MV-4-11 (cell line): ENCODE data around the gene ZNF804B.

ENCODE experiments used
- DNase-seq: peaks from one replicate; lab custom pipeline; 2025; lab: John Stamatoyannopoulos, UW

ZNF804B gene

DNA sequence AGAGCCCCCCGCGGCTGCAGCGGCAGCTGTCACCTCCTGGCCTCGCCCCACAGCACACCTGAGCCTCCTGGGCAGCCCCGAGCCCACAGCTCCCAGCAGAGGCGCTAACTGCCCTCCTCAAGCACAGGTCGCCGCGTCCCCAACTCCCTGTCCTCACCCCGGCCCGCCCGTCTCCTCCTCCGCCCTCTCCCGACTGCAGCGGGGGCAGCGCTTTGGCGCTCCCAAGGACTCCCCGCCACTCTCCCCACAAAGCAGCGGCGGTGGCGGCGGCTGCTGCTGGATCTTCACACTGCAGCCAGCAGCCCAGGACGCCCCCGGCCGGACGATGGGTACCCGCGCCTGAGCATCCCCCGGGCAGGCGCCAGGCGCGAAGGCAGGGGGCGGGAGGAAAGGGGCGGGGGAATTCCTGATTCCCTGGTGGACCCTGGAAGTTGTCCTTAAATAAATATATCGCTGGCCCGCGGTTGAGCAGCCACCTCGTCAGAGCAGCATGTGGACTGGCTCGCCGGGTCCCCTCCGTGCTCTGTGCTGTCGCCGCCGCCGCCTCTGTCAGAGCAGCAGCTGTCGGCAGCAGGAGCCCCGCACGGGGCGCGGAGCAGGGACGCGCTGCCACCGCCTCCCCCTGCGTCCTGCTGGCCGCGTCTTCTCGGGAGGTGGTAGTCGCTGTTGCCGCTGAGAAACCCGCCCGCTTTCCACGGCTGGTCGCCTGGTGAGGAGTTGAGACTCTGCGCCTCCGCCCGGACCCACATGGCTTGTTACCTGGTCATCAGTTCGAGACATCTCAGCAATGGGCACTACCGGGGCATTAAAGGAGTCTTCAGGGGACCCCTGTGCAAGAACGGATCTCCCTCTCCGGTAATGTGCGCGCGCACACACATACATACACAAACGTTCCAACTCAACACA lies at the start of gene ZNF804B:
TSS of gene ZNF804B (plus strand) at position 471 of the 906 bp plus-strand sequence. CDS start at position 748, 277 bp downstream.
- DNase-seq, result no peak

DNA sequence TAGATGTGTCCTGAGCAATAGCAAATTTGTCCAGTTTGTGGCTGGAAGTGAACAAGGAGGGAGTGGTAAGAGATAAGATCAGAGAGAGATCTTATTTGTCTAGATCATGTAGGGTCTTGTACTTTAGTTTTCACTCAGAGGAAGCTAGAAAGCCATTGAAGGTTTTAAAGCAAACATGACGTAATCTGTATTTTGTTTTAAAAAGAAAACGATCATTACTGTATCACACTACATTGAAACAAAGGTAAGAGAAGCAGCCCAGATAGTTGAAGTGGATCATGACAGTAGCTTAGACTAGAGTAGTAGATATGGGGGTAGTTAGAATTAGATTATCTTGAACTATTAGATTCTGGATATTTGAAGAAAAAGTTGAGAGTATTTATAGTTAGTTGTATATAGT lies 23.6 kb upstream of the ZNF804B start:
- no peak for DNase-seq

DNA sequence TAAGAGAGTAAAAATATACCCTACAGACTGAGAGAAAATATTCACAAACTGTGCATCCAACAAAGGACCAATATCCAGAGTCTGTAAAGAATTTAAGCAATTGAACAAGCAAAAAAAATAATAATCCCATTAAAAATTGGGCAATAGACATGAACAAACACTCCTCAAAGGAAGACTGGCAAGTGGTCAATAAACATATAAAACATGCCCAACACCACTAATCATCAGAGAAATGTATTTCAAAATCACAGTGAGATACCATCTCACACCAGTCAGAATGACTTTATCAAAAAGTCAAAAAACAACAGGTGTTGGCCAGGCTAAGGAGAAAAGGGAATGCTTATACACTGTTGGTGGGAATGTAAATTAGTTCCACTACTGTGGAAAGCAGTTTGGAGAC lies 21.9 kb upstream of the ZNF804B start:
- no peak for DNase-seq

DNA sequence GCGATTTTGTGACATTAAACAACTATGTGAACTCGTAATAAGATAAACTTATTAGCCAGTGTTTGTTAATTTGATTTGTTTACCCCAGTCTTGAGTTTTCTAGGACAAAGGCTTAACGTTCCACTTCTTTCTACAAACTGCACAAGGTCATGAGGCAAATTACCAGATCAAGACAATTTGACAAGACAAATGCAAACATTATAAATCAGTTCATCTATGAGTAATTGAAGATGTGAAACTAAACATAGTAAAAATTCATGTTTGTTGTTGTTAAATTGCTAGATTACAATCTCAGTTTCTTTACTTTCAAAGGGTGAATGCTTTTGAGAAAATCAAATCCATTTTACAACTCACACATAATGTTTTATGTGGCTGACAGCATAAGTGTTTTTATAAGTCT lies 13.4 kb upstream of the ZNF804B start:
- no peak for DNase-seq

DNA sequence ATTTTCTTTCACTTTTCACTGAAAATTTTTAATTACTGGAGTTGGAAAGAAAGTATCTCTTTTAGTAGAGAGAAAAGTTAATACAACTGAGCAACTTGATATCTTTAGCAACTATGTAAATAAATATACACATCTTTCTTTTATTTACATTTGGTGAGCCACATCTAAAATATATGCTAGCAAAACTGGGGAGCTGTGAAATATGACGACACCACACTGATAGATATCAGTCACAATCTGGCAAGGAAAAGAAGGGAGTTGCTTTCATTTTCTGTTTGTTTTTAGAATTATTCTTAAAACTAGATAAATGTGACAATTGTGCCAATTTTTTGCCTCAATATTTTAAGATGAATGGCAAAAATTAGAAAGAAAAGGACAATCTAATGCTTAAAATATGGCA lies 2.7 kb upstream of the ZNF804B start:
- DNase-seq, result no peak

DNA sequence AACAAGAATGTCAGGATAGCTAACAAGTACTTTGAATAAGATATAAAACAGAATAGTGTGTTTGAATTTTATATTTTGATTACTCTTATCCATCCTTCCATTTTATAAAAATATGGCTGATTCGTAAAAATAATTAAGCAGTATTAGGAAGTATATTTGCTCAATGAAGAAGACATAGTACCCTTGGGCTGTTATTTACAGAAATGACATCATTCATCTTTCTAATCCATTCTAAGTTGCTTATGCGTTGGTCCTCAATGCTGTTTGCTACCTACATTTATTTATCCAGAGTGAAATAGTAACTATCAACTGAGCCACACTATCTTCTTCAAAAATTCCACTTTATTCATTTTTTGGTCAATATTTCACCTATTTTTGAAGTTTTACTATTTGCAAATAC lies 2.1 kb upstream of the ZNF804B start:
- DNase-seq, result no peak

DNA sequence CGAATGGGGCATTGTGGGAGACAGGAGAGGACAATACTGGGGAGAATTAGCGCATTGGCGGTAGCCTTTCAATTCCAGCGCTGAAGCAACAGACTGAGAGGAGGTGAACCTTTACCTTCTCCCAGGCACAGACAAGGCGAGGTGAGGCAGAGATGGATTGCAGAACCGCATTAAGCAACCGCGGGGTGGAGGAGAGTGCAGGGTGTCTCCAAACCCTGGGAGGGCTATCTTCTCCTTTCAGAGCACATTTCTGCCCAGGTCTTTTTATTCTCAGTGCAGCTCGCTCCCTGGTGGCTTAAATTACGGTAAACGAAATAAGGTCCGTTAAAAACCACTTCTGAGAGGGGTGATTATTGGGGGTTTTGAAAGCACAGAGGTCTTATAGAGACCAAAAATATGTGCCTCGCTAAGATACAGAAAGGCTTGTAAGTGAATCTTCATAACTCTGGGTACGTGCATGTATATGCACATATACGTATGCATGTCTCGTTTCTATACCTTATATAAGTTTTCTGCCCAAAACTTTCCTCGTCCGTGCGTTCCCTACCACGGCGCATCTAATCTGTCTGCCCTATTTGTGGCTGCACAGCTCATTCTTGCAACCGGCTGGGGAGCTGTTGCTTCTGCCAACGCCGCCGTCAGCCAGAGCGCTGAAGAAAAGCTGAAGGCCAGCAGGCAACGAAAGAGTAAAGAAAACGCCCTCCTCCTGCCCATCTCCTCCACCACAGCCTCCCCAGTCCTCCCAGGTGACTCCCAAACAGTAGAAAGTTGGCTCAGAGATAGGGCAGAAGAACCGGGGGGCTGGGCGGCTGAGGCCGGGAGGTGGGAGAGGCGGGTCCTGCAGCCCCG lies 895 bp upstream of the ZNF804B start:
- DNase-seq, result no peak

DNA sequence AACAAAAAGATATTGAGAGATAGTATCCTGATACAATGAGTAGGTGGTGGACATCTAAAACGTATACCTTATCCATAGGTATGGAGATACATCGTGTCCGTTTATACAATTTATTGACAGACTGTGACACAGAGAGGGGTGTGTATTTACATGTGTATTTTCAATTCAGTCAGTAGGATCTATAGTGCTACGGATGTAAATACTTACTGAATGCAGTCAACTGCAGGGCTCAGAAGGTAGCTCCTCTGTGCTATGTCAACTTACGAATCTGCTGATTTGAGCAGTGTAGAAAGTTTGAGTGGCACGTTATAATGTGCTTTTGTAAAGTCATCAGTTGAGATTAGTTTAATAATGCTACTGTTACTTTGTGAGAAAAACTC lies 626 bp downstream of the ZNF804B start:
- DNase-seq, result no peak

DNA sequence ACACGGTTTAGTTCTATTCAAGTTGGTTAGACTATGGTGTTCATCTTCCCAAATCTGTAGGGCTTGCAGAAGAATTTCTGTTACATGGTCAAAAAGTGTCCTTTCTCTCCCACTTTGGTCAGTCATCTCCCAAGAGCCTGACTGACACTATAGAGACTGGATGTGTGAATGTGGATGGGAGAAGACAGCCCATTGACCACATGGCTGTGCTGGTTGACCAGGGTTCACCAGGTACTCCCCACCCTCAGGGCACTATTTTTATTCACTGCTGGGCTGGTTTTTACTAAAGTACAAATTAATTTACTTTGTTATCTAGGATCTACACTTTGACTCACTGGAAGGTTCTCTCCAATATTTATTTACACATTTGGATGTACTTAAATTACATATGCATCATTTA lies 2.3 kb downstream of the ZNF804B start:
- no peak for DNase-seq

DNA sequence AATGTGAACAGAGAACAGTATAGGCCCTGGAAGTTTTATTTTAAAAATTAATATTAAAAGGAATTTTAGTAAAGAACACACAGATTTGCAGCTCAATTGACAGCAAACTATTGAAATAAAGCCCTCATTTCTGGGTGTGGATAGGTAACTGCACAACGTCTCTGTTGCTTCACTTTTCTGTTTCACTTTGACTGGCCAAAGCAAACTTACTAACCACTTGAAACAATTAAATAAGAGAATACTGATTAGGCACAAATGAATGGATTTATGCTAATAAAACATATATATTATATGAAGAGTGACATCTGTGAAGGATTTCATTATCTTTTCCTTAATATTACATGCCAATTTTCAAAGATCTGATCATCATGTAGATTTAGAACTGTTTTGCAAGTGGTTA lies 11.9 kb downstream of the ZNF804B start:
- no peak for DNase-seq

DNA sequence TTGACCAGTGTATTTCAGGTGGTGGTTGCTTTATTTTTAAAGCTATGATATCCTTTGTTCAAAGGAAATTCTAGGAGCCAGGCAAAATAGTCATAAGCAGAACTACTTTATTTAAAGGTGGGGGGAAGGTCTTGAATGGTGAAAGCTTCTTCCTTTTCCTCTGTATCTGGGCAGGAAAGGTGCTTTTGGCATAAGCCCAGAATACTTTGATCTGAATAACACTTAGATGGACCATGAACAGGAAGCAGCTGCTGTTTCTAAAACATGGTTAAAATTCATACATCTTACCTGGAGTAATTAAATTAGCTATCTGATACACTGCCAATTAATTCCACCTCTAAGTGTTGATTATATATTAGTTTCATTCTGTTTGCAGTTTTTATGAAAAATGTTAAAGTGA lies 13.3 kb downstream of the ZNF804B start:
- DNase-seq, result no peak

DNA sequence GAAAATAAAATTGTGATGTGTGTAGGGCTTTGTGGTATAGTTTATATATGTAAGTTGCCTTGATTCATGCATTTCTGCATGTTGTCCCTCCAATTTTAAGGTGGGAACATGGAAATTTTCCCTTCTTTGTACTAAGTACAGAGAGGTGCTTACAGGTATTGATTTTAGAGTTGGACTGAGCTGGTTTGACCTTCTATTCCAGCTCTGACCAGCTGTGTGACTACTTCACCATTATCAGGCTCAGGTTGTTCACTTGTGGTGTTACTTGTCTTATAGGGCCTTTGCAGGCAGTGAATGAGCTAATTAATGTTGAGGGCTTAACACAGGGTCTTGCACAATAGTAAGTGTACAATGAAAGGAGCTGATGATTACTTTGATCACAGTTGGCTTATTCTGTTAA lies 16.3 kb downstream of the ZNF804B start:
- DNase-seq, result no peak

DNA sequence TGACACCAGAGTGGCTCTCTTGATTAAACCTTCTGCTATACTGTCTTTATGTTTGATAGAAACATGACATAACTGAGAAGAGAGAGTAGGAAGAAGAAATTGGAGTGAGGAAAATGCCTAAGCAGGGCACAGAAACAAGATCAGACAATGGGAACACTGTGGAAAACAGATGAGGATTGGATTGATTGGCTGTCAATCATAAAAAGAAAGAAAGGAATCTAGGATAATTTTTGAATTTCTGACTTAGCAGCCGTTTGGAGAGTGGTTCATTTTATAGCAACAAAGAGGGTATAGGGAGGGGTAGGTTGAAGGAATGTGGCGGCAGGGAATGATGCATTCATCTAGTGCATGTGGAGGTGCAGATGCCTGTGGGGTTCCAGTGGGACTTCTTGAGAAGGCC lies 28.3 kb downstream of the ZNF804B start:
- no peak for DNase-seq

DNA sequence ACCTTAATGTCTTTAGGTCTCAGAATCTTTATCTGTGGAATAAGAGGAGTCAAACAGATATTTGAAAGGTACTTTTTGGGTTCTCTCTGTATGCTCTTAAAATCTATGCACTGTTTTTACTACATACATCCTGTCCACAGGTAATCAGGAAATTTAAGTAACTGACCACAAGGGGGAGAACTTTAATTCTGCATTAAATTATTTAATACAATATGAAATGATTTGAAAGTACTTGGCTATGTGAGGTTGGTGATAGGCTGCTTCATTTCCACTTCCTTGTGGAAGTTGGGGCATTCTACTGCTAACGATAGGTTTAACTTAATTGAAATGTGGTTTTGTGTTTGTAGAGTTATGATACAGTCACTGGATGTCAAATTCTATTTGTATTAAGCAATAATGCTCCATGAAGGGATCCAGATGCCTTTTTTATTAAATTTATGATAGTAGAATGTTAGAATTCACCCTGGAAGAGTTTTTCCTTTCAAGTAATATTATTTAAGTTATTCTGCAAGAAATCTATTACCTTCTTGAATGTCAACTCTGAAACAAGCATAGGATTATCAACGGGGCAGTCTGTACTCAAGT lies 30.1 kb downstream of the ZNF804B start:
- no peak for DNase-seq

DNA sequence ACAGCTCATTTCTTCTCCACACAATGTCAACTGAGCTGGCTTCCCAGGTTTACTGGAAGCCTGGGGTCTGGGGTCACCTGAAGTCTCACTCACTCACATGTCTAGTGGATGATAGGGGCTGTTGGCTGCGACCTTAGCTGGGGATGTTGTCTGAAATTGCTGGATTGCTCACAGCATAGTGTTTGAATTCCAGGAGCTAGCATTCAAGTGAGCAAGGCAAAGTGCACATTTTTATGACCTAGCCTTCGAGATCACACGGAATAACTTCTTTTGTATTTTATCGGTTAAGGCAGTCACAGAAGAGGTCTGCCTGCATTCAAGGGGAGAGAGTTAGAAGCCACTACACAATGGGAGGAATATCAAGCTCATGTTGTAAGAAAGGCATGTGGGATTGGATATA lies 32.4 kb downstream of the ZNF804B start:
- DNase-seq, result no peak

DNA sequence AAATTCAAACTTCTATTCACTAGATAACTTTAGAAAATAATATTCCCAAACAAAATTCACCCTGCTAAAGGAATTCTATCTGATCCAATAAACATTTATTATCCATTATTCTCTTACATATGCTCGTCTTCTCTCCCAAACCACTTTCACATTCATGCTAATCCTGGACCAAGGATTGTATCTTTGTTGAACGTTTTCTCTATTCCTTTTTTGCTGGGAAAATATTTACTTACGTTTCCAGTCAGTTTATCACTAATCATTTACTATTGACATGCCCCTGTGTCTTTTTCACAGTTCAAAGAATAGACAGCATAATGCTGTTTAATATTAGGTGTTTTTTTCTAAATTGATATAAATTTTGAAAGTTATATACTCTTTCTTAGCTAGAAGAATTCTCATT lies 32.9 kb downstream of the ZNF804B start:
- no peak for DNase-seq

DNA sequence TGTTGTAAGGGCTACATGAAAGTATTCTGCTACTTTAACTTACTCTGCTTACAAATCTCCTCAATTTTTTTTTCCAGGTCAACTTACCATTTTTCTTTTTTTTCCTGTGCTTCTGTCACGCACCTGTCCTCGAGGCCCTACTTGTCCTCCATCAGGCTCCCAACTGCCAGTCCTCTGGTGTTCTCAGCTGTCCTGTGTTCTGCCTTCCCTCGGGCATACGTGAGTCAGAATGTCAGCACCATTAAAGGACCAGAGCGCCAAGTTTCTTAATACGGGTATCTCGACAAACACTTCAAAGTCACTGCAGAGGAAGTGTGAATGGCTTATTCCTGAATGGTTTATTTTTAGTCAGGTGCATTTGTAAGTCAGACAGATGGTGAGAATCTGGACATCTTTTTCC lies 36.1 kb downstream of the ZNF804B start, which contains the start of gene TEX47:
TSS of gene TEX47 (minus strand) at position 185 of the 400 bp plus-strand sequence. CDS start 795 bp downstream, outside the sequence.
- no peak for DNase-seq

DNA sequence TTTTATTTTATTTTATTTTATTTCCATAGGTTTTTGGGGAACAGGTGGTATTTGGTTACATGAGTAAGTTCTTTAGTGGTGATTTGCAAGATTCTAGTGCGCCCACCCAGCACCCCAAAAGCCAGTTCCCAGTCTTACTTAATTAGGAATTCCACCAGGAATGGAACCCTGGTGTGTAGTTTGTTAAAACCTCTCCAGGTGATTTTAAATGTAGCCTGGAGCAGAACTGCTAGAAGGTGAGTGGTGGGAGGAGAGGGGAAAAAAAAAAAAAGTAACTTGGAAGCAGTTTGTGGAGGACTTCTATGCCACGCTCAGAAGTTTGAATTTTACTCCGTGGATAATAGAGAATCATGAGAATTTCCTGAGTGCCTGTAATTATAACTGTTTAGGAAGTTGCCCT lies 41.5 kb downstream of the ZNF804B start:
- no peak for DNase-seq

DNA sequence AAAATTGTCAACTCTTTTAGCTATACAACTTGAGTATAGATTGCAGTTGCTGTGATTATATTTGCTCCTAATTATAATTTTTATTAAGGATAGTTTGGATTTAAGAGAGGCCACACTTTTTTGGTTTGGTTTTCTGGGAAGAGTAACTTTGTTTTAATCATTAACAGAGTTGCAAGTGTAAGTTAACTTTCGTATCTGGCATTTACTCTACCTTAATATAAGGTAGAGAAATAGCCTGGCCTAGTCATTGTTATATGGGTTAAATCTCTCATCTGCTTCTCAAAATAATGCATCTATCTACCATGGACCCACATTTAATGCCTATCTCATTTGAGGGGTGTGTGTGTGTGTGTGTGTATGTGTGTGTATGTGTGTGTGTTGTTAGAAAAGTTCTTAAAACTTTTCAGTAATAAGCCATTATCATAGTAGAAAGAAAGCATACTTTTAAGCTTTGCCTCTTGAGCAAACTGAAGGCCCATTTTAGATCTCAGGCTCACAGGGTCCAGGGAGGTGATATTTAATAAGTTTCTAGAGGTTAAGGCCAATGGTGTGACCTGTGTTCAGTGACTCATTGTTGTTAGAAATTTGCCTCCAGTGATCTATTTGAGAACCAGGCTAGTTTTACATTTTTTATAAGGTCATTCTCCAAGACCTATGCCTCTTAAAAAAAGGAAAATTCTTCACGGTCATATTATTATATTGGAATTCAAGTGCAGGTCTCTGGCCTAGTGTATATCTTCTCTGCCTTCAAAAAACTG lies 47.0 kb downstream of the ZNF804B start:
- no peak for DNase-seq

DNA sequence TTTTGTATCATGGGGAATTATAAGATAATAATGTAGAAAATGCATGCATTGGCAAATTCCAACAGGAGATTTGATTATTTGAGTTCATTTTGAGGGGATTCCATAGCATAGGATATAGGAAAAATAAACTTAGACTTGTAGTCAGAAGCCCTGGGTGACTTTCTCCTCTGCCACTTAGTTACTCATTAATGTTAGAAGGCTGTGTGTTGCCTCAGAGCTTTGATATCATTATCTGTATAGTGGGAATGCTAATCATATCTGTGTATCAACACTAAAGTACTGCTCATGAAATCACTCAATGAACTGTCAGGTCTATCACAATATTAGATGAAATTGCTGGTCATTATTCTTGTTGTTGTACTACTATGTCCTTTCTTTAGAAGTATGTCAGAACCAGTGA lies 59.1 kb downstream of the ZNF804B start:
- DNase-seq, result no peak

DNA sequence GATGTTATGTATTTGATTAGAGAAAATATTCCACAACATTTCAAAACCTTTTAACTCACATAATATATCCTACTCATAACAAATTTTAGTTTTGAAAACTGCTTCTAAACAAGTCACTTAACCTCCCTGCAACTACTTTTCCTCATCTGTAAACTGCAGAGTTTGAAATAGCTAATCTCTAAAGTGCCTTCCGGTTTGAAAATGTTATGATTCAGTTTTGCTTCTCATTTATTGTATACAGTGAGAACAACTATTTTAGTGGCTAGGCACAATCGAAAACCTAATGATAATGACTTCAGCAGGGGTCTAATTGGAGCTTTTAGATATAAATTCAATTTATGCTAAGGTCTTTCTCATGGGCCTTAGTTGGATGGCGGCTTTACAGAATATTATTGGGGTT lies 66.7 kb downstream of the ZNF804B start:
- no peak for DNase-seq

DNA sequence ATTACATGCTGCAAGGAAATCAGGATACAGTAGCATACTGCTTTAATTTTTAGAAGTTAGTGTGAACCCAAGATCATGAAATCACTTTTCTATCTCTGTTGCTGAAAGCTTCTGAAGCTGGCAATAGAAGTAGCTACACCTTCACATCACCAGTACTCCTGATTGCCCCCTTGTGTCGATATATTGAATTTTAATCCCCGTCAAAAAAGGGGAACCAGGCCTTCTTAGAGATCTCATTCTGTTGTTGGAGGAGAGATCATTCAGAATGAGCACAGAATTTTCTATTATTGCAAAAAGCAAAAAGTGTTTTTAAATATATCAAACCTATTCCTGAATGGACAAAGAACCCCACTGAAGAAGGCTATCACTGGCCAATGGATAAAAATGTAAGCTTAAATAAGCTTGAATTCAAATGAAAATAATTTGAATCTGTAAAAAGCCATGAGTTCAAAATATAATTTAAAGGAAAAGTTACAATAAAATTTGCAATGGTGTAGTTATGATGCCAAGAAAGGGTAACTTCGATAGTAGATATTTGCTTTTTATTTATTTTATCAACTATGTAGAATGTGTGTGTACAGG lies 75.7 kb downstream of the ZNF804B start:
- DNase-seq, result peak; percentile 62
